ENCODE results near the gene CLASP2.
"Not testable (repeated sequence)": the region's sequence is repeated elsewhere in the genome, so short reads cannot be mapped to it uniquely, and the experiment has no call there.

CLASP2 gene

GRCh38 chr3:33717866-33718594 is at the start of gene CLASP2:
TSS of gene CLASP2 (minus strand) at chr3:33718254. CDS start at chr3:33718002, 252 bp downstream.
- Histone ChIP-seq H3K4me3 (ENCODE audit: low read length) (peak within 1 kb of the TSS; percentile 83), H3K27me3 (ENCODE audit: insufficient read depth, low read length) (peaks cover 6% of the 10 kb centered on the region), H3K4me1 (ENCODE audit: insufficient read depth, low read length) (peaks cover 16% of the 10 kb centered on the region), H3K9me3 (ENCODE audit: low read length) (no peaks in the 10 kb centered on the region), H3K36me3 (ENCODE audit: insufficient read depth, low read length) (no peaks in the 10 kb centered on the region), H2AFZ (ENCODE audit: low read depth, low read length) (peak within 1 kb of the TSS; percentile 99)

- no peaks in the 10 kb centered on the region for H3K36me3 ChIP-seq (ENCODE audit: insufficient read depth, low read length)
- no peak overlapping the region for H2AFZ ChIP-seq (ENCODE audit: low read depth, low read length)
- H3K4me1 ChIP-seq (ENCODE audit: insufficient read depth, low read length), result no peaks in the 10 kb centered on the region
- H3K4me3 ChIP-seq (ENCODE audit: low read length), result no peak overlapping the region
- H3K27me3 ChIP-seq (ENCODE audit: insufficient read depth, low read length), result no peaks in the 10 kb centered on the region
- peaks cover under 1% of the 10 kb centered on the region for H3K9me3 ChIP-seq (ENCODE audit: low read length)
Observed at GRCh38 chr3:33758864-33759263, 40.8 kb upstream of the CLASP2 start.

- no peaks in the 10 kb centered on the region for H3K36me3 ChIP-seq (ENCODE audit: insufficient read depth, low read length)
- no peaks in the 10 kb centered on the region for H3K27me3 ChIP-seq (ENCODE audit: insufficient read depth, low read length)
- no peaks in the 10 kb centered on the region for H3K4me1 ChIP-seq (ENCODE audit: insufficient read depth, low read length)
- no peak overlapping the region for H3K4me3 ChIP-seq (ENCODE audit: low read length)
- peaks cover 2% of the 10 kb centered on the region for H3K9me3 ChIP-seq (ENCODE audit: low read length)
- H2AFZ ChIP-seq (ENCODE audit: low read depth, low read length), result no peak overlapping the region
Observed at GRCh38 chr3:33758281-33758680, 40.2 kb upstream of the CLASP2 start.

- H3K4me3 ChIP-seq (ENCODE audit: low read length); H3K4me1 ChIP-seq (ENCODE audit: insufficient read depth, low read length); H2AFZ ChIP-seq (ENCODE audit: low read depth, low read length); H3K36me3 ChIP-seq (ENCODE audit: insufficient read depth, low read length); H3K9me3 ChIP-seq (ENCODE audit: low read length); H3K27me3 ChIP-seq (ENCODE audit: insufficient read depth, low read length): not testable (repeated sequence)
Observed at GRCh38 chr3:33754391-33754790, 36.3 kb upstream of the CLASP2 start.

- Histone ChIP-seq H3K4me3 (ENCODE audit: low read length) (no peak overlapping the region), H3K9me3 (ENCODE audit: low read length) (peaks cover 2% of the 10 kb centered on the region), H3K4me1 (ENCODE audit: insufficient read depth, low read length) (no peaks in the 10 kb centered on the region), H3K36me3 (ENCODE audit: insufficient read depth, low read length) (no peaks in the 10 kb centered on the region), H3K27me3 (ENCODE audit: insufficient read depth, low read length) (no peaks in the 10 kb centered on the region), H2AFZ (ENCODE audit: low read depth, low read length) (no peak overlapping the region)
Observed at GRCh38 chr3:33751336-33751735, 33.3 kb upstream of the CLASP2 start.

GRCh38 chr3:33750211-33750548 is 32.1 kb upstream of the CLASP2 start:
- peaks cover 2% of the 10 kb centered on the region for H3K9me3 ChIP-seq (ENCODE audit: low read length)
- H3K4me3 ChIP-seq (ENCODE audit: low read length), result no peak overlapping the region
- H3K4me1 ChIP-seq (ENCODE audit: insufficient read depth, low read length), result no peaks in the 10 kb centered on the region

GRCh38 chr3:33749546-33750210 is 31.6 kb upstream of the CLASP2 start:
- H2AFZ ChIP-seq (ENCODE audit: low read depth, low read length), result no peak overlapping the region
- no peaks in the 10 kb centered on the region for H3K4me1 ChIP-seq (ENCODE audit: insufficient read depth, low read length)
- H3K4me3 ChIP-seq (ENCODE audit: low read length), result no peak overlapping the region
- H3K9me3 ChIP-seq (ENCODE audit: low read length), result peaks cover 2% of the 10 kb centered on the region
- H3K27me3 ChIP-seq (ENCODE audit: insufficient read depth, low read length), result no peaks in the 10 kb centered on the region
- no peaks in the 10 kb centered on the region for H3K36me3 ChIP-seq (ENCODE audit: insufficient read depth, low read length)

More at GRCh38 chr3:33750211-33750548, 32.1 kb upstream of the CLASP2 start:
- Histone ChIP-seq H2AFZ (ENCODE audit: low read depth, low read length) (no peak overlapping the region), H3K36me3 (ENCODE audit: insufficient read depth, low read length) (no peaks in the 10 kb centered on the region), H3K27me3 (ENCODE audit: insufficient read depth, low read length) (no peaks in the 10 kb centered on the region)

- no peaks in the 10 kb centered on the region for H3K27me3 ChIP-seq (ENCODE audit: insufficient read depth, low read length)
- H3K36me3 ChIP-seq (ENCODE audit: insufficient read depth, low read length), result no peaks in the 10 kb centered on the region
- H2AFZ ChIP-seq (ENCODE audit: low read depth, low read length), result no peak overlapping the region
- no peaks in the 10 kb centered on the region for H3K4me1 ChIP-seq (ENCODE audit: insufficient read depth, low read length)
- H3K4me3 ChIP-seq (ENCODE audit: low read length), result no peak overlapping the region
- no peaks in the 10 kb centered on the region for H3K9me3 ChIP-seq (ENCODE audit: low read length)
Observed at GRCh38 chr3:33746416-33747116, 28.5 kb upstream of the CLASP2 start.

- peaks cover 2% of the 10 kb centered on the region for H3K9me3 ChIP-seq (ENCODE audit: low read length)
- H3K27me3 ChIP-seq (ENCODE audit: insufficient read depth, low read length), result peaks cover 2% of the 10 kb centered on the region
- no peaks in the 10 kb centered on the region for H3K4me1 ChIP-seq (ENCODE audit: insufficient read depth, low read length)
- H3K4me3 ChIP-seq (ENCODE audit: low read length), result no peak overlapping the region
- H2AFZ ChIP-seq (ENCODE audit: low read depth, low read length), result no peak overlapping the region
- no peaks in the 10 kb centered on the region for H3K36me3 ChIP-seq (ENCODE audit: insufficient read depth, low read length)
Observed at GRCh38 chr3:33737146-33737545, 19.1 kb upstream of the CLASP2 start.

GRCh38 chr3:33732394-33732793 is 14.3 kb upstream of the CLASP2 start:
- peaks cover 2% of the 10 kb centered on the region for H3K9me3 ChIP-seq (ENCODE audit: low read length)
- no peaks in the 10 kb centered on the region for H3K36me3 ChIP-seq (ENCODE audit: insufficient read depth, low read length)
- no peaks in the 10 kb centered on the region for H3K4me1 ChIP-seq (ENCODE audit: insufficient read depth, low read length)
- no peak overlapping the region for H3K4me3 ChIP-seq (ENCODE audit: low read length)
- no peak overlapping the region for H2AFZ ChIP-seq (ENCODE audit: low read depth, low read length)
- H3K27me3 ChIP-seq (ENCODE audit: insufficient read depth, low read length), result peaks cover 2% of the 10 kb centered on the region

- Histone ChIP-seq H3K27me3 (ENCODE audit: insufficient read depth, low read length) (no peaks in the 10 kb centered on the region), H3K4me3 (ENCODE audit: low read length) (no peak overlapping the region), H2AFZ (ENCODE audit: low read depth, low read length) (no peak overlapping the region), H3K9me3 (ENCODE audit: low read length) (peaks cover 2% of the 10 kb centered on the region), H3K36me3 (ENCODE audit: insufficient read depth, low read length) (no peaks in the 10 kb centered on the region), H3K4me1 (ENCODE audit: insufficient read depth, low read length) (no peaks in the 10 kb centered on the region)
Observed at GRCh38 chr3:33729993-33730392, 11.9 kb upstream of the CLASP2 start.

GRCh38 chr3:33724256-33724655 is 6.2 kb upstream of the CLASP2 start:
- Histone ChIP-seq H3K27me3 (ENCODE audit: insufficient read depth, low read length) (peaks cover 6% of the 10 kb centered on the region), H3K36me3 (ENCODE audit: insufficient read depth, low read length) (no peaks in the 10 kb centered on the region), H3K9me3 (ENCODE audit: low read length) (no peaks in the 10 kb centered on the region), H2AFZ (ENCODE audit: low read depth, low read length) (no peak overlapping the region), H3K4me3 (ENCODE audit: low read length) (no peak overlapping the region), H3K4me1 (ENCODE audit: insufficient read depth, low read length) (no peaks in the 10 kb centered on the region)

- Histone ChIP-seq H3K9me3 (ENCODE audit: low read length) (no peaks in the 10 kb centered on the region), H3K27me3 (ENCODE audit: insufficient read depth, low read length) (peaks cover 6% of the 10 kb centered on the region), H2AFZ (ENCODE audit: low read depth, low read length) (no peak overlapping the region), H3K36me3 (ENCODE audit: insufficient read depth, low read length) (no peaks in the 10 kb centered on the region), H3K4me3 (ENCODE audit: low read length) (no peak overlapping the region), H3K4me1 (ENCODE audit: insufficient read depth, low read length) (peaks cover 2% of the 10 kb centered on the region)
Observed at GRCh38 chr3:33722626-33723370, 4.7 kb upstream of the CLASP2 start.
